HG02588 (cell line): ENCODE measurements around the gene RELA.
A peak's percentile ranks its signal among the peaks of the same experiment; 100 is the strongest.

Source experiments
- ATAC-seq: cut with Tn5 transposase; IDR thresholded peaks from one replicate; pipeline ENCODE4 v1.9.1; 2021; ENCODE audit warnings: mild to moderate bottlenecking, moderate library complexity; ENCODE audit not compliant: unreplicated experiment

RELA gene

GRCh38 chr11:65634440-65634839 is 28.3 kb downstream of the RELA start:
- ATAC-seq = no peak

- ATAC-seq = no peak
These were observed 28.6 kb downstream of the RELA start for GRCh38 chr11:65634109-65634436.

DNA sequence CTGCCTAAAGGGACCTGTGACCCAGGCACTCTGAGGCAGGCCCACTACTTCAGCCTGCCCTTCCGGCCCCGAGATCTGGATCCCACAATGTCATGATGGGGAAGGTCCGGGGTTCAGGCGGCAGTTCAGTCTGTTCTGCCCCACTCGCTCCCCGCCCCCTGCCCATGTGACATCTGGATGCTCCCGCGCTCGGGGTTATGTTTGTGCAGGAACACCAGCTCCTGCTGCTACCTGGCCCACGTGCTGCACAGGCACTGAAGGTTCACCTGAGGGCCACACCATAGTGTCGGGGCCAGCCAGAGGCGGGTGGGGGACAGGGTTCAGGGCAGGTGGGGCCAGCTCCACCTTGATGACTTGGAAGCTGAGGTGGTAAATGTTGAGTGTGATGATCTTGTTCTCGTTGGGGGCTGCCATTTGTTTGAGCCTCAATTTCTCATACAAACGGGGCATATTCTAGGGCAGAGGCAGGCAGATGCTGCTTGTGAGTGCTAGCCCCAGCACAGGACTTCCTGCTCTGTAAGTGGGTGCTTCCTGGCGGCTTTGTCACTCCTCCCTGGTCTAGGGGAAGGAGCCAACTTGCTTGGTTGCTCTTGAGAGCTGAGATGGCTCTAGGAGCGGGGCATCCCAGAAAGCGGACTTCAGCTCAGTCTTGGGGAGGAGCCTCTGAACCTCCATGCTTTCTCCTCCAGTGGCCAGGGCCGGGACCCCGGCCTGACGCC is 29.2 kb downstream of the RELA start:
- ATAC-seq = no peak

GRCh38 chr11:65630215-65630614 is 32.5 kb downstream of the RELA start:
- no peak for ATAC-seq

DNA sequence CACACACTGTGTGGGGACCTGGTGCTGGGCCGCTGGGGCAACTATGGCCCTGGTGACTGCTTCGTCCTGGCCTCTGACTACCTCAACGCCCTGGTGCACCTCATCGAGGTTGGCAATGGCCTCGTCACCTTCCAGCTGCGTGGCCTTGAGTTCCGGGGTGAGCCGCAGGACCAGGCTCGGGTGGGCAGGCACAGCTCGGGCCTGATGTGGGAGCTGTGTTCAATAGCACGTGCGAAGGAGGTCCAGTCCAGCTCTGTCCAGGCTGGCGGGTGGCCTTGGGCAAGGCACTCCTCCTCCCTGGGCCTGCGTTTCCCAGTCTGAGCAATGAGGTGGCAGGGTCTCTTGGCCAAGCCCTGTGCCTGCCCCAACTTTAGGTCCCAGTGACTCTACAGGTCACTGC is 33.1 kb downstream of the RELA start:
- ATAC-seq = no peak

DNA sequence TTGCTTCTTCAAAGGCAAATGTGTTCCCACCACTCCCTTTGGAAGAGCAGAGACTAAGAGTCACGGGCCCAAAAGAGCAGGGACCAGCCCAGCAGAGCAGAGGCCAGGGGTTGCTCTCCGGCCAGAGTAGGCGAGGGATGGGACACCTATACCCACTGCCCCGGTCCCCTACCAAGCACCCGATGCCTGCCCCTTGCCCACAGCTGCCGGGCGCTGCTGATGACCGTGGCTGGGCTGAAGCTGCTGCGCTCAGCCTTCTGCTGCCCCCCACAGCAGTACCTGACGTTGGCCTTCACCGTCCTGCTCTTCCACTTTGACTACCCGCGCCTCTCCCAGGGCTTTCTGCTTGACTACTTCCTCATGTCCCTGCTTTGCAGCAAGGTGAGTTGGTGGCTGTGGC is 35.5 kb downstream of the RELA start:
- no peak for ATAC-seq

DNA sequence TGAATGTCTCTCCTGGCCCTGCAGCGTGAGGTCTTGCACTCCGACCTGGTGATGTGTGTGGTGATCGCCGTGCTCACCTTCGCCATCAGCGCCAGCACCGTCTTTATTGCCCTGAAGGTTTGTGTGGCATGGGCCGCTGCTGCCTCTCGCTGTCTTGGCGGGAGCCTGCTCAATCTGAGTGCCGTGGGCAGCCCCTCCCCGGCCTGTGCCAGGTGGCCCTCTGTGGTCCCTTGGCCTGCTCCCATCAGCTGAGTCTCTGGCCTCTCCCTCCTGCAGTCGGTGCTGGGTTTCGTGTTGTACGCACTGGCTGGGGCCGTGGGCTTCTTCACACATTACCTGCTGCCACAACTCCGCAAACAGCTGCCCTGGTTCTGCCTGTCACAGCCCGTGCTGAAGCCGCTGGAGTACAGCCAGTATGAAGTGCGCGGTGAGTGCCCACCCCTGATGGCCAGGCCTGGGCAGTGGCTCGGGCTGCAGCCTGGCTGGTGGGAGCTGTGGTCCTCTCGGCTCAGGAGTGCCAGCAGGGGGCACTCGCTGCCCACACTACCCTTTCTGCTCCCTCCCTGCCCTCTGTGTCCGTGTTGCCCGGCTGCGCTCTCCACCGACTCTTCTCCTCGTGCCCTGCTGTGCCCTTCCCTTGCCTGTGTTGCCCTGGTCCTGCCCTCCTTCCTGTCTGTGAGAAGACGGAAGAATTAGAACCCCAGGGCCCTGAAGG is 36.9 kb downstream of the RELA start:
- no peak for ATAC-seq

DNA sequence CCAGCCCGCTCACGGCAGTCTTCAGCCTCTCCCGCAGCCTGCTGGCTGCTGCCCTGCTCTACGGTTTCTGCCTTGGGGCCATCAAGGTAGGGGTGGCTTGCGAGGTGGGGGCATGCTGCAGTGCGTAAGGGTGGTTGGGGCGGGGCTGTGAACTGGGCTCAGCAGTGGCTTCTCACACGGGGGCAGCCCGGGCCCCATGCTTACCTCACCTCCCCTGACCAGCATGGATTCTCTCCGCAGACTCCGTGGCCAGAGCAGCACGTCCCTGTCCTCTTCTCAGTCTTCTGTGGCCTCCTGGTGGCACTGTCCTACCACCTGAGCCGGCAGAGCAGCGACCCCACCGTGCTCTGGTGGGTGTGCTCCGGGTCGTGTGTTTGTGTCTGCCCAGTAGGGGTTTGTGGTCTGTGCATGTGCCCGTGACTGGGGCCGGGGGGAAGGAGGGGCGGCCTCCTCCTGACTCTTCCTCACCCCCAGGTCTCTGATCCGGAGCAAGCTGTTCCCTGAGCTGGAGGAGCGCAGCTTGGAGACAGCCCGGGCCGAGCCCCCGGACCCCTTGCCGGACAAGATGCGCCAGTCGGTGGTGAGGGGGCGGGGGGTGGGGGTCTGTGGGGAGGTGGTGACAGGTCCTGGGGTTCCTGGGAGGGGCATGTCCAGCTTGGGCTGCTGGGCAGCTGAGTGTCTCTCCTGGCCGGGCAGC is 37.6 kb downstream of the RELA start:
- no peak for ATAC-seq

DNA sequence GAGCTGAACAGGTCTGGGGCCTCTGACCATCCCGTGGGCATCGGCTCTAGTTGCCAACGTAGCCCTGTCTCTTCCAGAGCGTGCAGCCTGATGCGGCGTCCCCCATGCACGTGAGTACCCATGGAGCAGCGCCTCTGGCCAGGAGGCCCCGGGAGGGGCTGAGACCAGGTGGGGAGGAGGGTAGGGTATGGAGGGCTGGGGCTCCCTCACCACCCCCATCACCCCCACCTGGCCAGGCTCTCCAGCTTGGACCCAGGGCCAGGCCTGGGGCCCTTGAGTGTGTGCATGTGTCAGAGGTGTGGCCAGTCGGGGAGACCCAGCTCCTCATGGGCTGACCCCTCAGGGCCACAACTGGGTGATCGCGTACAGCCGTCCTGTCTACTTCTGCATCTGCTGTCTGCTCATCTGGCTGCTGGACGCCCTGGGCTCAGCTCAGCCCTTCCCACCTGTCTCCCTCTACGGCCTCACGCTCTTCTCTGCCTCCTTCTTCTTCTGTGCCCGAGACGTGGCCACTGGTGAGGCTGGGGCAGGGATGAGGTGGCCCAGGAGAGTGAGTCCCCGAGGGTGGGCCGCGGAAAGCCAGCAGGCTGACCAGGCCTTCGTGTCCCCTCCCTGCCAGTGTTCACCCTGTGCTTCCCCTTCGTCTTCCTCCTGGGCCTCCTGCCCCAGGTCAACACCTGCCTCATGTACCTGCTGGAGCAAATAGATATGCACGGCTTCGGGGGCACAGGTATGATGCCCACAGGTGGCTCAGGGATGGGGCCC is 38.7 kb downstream of the RELA start:
- ATAC-seq = no peak

- ATAC-seq = no peak
These were observed 39.5 kb downstream of the RELA start for GRCh38 chr11:65623177-65623576.

- no peak for ATAC-seq
These were observed 40.7 kb downstream of the RELA start for GRCh38 chr11:65622011-65622410.

DNA sequence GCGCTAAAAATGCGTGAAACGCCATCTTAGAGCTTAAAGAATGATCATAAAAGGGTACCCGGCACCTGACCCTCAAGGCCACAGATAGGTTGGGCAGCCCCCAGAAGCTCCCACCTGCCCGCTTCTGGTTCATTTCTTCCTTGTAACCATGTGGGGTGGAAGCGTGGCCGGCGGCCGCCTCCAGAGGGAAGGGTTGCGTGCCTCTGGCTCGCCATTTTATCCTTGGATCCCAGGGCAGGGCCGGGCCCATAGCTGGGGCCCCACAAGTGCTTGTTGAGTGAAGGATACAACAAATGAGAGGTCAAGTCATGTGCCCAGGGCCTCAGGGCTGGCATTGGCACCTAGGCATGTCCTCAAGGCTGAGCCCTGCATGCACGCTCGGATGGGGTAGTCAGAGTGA is 41.3 kb downstream of the RELA start:
- no peak for ATAC-seq

DNA sequence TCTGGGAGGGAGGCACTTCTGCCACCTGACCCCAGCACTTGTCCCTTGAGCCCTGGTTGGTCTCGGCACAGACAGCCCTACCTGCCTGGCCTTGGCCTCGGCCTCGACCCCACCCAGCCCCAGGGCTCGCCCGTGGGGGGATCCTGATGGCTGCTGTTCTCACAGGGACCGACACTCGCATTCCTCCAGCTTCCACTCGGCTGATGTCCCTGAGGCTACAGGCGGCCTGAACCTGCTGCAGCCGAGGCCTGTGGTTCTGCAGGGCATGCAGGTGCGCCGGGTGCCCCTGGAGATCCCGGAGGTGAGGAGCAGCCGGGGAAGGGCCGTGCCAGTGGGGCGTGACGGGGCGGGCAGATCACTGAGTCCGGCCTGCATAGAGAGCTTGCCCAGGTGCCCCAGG is 42.0 kb downstream of the RELA start:
- no peak for ATAC-seq

- no peak for ATAC-seq
These were observed 43.3 kb downstream of the RELA start for GRCh38 chr11:65619281-65619928.

- ATAC-seq = no peak
These were observed 44.0 kb downstream of the RELA start for GRCh38 chr11:65618763-65619162.

GRCh38 chr11:65617990-65618751 is 44.5 kb downstream of the RELA start:
- no peak for ATAC-seq

- ATAC-seq = no peak
These were observed 45.4 kb downstream of the RELA start for GRCh38 chr11:65617136-65617850.

DNA sequence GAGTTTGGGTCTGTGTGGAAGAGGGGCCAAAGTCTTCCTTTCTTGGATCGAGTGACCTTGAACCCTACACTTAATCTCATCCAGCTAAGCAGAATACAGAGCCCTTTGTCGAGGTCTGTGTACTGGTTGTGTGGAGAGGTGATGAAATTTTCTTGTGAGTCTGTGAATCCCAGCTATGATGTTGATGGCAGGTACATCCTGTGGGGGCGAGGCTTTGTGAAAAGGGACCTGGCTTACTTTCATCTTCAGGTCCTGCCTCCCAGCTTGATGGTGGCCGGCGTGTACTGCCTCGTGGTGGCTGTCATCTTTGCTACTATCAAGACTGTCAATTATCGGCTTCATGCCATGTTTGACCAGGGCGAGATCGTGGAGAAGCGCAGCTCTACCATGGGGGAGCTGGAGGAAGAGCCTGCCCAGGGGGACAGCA is 46.1 kb downstream of the RELA start:
- no peak for ATAC-seq

GRCh38 chr11:65615950-65616574 is 46.7 kb downstream of the RELA start:
- peak; percentile 4 for ATAC-seq
